RWPE2 (cell line): ENCODE results near the gene LRMDA.

Source experiments
- ATAC-seq: fragments of 200-7000 bp; cut with Tn5 transposase; 3 replicates; pipeline ENCODE4 v1.9.1; 2021; ENCODE audit warnings: low read depth
- DNase-seq: peaks from one replicate; pipeline ENCODE4 v3.0.0-alpha.2; 2020; ENCODE audit warnings: low spot score
- H3K27ac ChIP-seq: fragments of 450-650 bp; 2 replicates; pipeline ENCODE4 v1.5.1; 2017; ENCODE audit warnings: mild to moderate bottlenecking; ENCODE audit not compliant: poor library complexity, severe bottlenecking
- H3K27me3 ChIP-seq: fragments of 250-450 bp; sonication (Bioruptor Pico); 2 replicates; pipeline ENCODE4 v1.5.1; 2021; ENCODE audit warnings: mild to moderate bottlenecking, moderate library complexity; ENCODE audit not compliant: insufficient read depth, poor library complexity, severe bottlenecking
- H3K36me3 ChIP-seq: fragments of 250-450 bp; sonication (Bioruptor Pico); 2 replicates; pipeline ENCODE4 v1.5.1; 2020; ENCODE audit warnings: low read depth, mild to moderate bottlenecking, moderate library complexity
- H3K4me1 ChIP-seq: fragments of 250-450 bp; sonication (Bioruptor Pico); 2 replicates; pipeline ENCODE4 v1.5.1; 2021; ENCODE audit warnings: mild to moderate bottlenecking, moderate library complexity; ENCODE audit not compliant: insufficient read depth, poor library complexity, severe bottlenecking
- H3K4me3 ChIP-seq: fragments of 250-450 bp; sonication (Bioruptor Pico); 2 replicates; pipeline ENCODE4 v1.5.1; 2021; ENCODE audit warnings: mild to moderate bottlenecking, moderate library complexity; ENCODE audit not compliant: severe bottlenecking
- H3K9me3 ChIP-seq: fragments of 250-450 bp; sonication (Bioruptor Pico); 2 replicates; pipeline ENCODE4 v1.5.1; 2021; ENCODE audit warnings: mild to moderate bottlenecking, moderate library complexity; ENCODE audit not compliant: severe bottlenecking
- TF ChIP-seq, protein P1 (sequence below): fragments of 450-650 bp; IDR thresholded peaks from one replicate; pipeline ENCODE4 v1.5.1; 2017; ENCODE audit warnings: mild to moderate bottlenecking, moderate library complexity; ENCODE audit not compliant: poor library complexity, severe bottlenecking

LRMDA gene

DNA sequence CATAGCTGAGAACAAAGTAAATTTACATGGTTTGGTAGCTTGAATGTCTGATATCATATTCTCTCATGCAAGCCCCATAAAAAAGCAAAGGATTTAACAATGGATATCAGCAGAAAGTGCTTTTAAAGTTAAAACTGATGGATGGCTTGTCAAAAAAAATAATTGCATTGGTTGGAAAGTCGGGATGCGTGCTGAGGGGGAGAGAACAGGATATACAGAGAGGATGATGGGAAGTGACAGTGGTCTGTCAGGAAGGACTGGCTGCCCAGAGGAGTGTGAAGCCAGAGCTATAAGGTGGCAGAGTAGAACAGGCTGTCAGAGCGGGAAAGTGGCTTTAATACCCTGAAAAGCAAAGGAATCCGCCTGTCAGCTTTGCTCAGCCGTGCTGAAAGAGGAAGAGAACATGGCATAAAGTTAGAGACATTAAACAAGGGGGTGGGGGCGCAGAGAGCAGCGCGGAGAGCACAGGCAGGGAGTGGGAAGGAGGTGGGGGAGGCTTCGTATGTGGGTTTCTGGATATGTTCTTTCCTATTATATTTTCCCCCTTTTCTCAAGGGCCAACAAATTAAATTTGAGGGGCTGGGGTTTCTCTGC lies 493.0 kb downstream of the LRMDA start:
- TF ChIP-seq, protein P1, sequence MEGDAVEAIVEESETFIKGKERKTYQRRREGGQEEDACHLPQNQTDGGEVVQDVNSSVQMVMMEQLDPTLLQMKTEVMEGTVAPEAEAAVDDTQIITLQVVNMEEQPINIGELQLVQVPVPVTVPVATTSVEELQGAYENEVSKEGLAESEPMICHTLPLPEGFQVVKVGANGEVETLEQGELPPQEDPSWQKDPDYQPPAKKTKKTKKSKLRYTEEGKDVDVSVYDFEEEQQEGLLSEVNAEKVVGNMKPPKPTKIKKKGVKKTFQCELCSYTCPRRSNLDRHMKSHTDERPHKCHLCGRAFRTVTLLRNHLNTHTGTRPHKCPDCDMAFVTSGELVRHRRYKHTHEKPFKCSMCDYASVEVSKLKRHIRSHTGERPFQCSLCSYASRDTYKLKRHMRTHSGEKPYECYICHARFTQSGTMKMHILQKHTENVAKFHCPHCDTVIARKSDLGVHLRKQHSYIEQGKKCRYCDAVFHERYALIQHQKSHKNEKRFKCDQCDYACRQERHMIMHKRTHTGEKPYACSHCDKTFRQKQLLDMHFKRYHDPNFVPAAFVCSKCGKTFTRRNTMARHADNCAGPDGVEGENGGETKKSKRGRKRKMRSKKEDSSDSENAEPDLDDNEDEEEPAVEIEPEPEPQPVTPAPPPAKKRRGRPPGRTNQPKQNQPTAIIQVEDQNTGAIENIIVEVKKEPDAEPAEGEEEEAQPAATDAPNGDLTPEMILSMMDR = no peak
- Histone ChIP-seq H3K4me1 (no peaks in the 10 kb centered on the region), H3K9me3 (no peaks in the 10 kb centered on the region), H3K27me3 (peaks cover 9% of the 10 kb centered on the region), H3K36me3 (no peaks in the 10 kb centered on the region), H3K27ac (no peak overlapping the region), H3K4me3 (no peak overlapping the region)
- DNase-seq = no peak
- no peak for ATAC-seq

GRCh38 chr10:75925999-75926398 lies 494.6 kb downstream of the LRMDA start:
- DNase-seq = no peak
- Histone ChIP-seq H3K4me3 (no peak overlapping the region), H3K9me3 (no peaks in the 10 kb centered on the region), H3K27ac (no peak overlapping the region), H3K27me3 (peaks cover 9% of the 10 kb centered on the region), H3K4me1 (no peaks in the 10 kb centered on the region), H3K36me3 (no peaks in the 10 kb centered on the region)
- TF ChIP-seq, protein P1 = no peak
- ATAC-seq = no peak

- Histone ChIP-seq H3K27me3 (peaks cover 12% of the 10 kb centered on the region), H3K4me1 (no peaks in the 10 kb centered on the region), H3K36me3 (no peaks in the 10 kb centered on the region), H3K27ac (no peak overlapping the region), H3K4me3 (no peak overlapping the region), H3K9me3 (no peaks in the 10 kb centered on the region)
- no peak for DNase-seq
- ATAC-seq = no peak
- TF ChIP-seq, protein P1 = no peak
Measured at GRCh38 chr10:75926763-75927162, 495.3 kb downstream of the LRMDA start.

DNA sequence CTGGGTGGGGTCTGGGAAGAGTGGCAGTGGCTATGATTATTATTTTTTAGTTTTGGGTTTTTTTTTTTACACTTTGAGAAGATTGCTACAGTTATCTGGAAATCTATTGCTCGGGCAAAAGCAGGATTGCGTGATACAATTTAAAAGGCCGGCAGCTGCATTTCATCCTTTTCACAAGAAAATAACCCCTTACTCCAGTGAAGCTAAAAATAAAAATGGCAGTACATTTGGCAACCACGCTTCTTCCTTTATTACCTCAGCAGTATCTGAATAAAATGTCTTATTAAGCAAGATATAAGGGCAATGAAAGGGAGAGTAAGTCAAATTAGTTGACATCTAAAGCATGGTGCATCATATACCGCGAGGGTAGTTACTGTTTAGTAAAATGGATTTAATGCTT lies 496.8 kb downstream of the LRMDA start:
- no peaks in the 10 kb centered on the region for H3K9me3 ChIP-seq
- DNase-seq = no peak
- peaks cover 12% of the 10 kb centered on the region for H3K27me3 ChIP-seq
- H3K4me1 ChIP-seq = no peaks in the 10 kb centered on the region
- no peak overlapping the region for H3K4me3 ChIP-seq
- TF ChIP-seq, protein P1 = no peak
- H3K36me3 ChIP-seq = no peaks in the 10 kb centered on the region
- H3K27ac ChIP-seq = no peak overlapping the region
- no peak for ATAC-seq

DNA sequence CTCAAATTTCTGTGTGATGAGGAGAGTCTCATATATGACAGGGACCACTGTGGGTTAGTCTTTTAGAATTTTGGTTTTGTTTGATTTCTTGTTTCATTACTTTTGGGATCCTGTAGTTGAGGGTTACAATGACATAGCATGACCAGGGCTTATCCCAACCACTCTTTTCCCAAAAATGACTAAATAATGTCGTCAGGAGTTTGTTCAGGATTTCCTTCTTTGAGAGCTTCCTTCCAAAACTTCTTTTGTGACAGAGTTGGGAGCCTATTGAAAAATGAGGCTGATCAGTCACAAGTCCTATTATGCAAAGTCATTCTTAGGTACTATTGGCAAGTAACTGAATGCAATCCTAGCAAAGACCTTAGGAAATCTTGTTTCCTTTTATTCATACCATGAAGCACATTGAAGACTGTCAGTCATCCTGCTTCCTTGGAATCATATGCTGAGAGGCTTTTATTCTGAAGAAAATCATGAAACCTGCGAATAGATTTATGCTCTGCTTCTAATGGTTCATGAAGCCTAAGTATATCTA lies 498.3 kb downstream of the LRMDA start:
- Histone ChIP-seq H3K36me3 (no peaks in the 10 kb centered on the region), H3K4me3 (no peak overlapping the region), H3K27ac (no peak overlapping the region), H3K4me1 (no peaks in the 10 kb centered on the region), H3K27me3 (peaks cover 12% of the 10 kb centered on the region), H3K9me3 (no peaks in the 10 kb centered on the region)
- TF ChIP-seq, protein P1 = no peak
- DNase-seq (no peak), ATAC-seq (no peak)
